Natural killer cell (primary cell): ENCODE results near the gene SMIM22. TPM values are rescaled to one million over a fixed set of nuclear protein-coding genes. Genes with fewer than 3 reads are reported as not detected.

Experiments used
- ATAC-seq, 3 donors: fragments of 150-1000 bp in 2 of 3; fragments of 200-7000 bp in 1 of 3; cut with Tn5 transposase; 1 replicate in 1 of 3; 2 replicates in 2 of 3; pipeline ENCODE4 v1.10.0; 2021; ENCODE audit warnings: mild to moderate bottlenecking in 2 of 3, moderate library complexity in 2 of 3
- DNase-seq, 2 donors: peaks; one replicate each; pipeline versions ENCODE4 v3.0.0 to v3.0.0-alpha.2; 2013 to 2021; ENCODE audit warnings: mixed read lengths in 1 of 2
- H3K27ac ChIP-seq: one replicate; pipeline ENCODE4 v1.5.1; 2013; ENCODE audit warnings: mild to moderate bottlenecking, low read length
- H3K27me3 ChIP-seq: one replicate; pipeline ENCODE4 v1.6.1; 2013; ENCODE audit warnings: low read length; ENCODE audit not compliant: control insufficient read depth, insufficient read depth
- H3K36me3 ChIP-seq: one replicate; pipeline ENCODE4 v1.6.1; 2013; ENCODE audit warnings: low read length; ENCODE audit not compliant: control insufficient read depth, insufficient read depth
- H3K4me1 ChIP-seq: one replicate; pipeline ENCODE4 v1.6.1; 2013; ENCODE audit warnings: low read length; ENCODE audit not compliant: control insufficient read depth, insufficient read depth
- H3K4me3 ChIP-seq: one replicate; pipeline ENCODE4 v1.5.1; 2013; ENCODE audit warnings: low read length
- H3K9me3 ChIP-seq: one replicate; pipeline ENCODE4 v1.6.1; 2013; ENCODE audit warnings: low read length; ENCODE audit not compliant: control insufficient read depth, insufficient read depth
- H3K27ac Mint-ChIP-seq, 2 donors: one replicate each; pipeline ENCODE4 v1.8.0; 2022; ENCODE audit warnings: mild to moderate bottlenecking in 2 of 2, mixed read lengths in 2 of 2, moderate library complexity in 1 of 2
- H3K27me3 Mint-ChIP-seq, 2 donors: one replicate each; pipeline ENCODE4 v1.8.0; 2022; ENCODE audit warnings: low read depth in 2 of 2, mixed read lengths in 2 of 2
- H3K36me3 Mint-ChIP-seq: one replicate; pipeline ENCODE4 v1.8.0; 2022; ENCODE audit warnings: mixed read lengths
- H3K4me1 Mint-ChIP-seq, 2 donors: one replicate each; pipeline ENCODE4 v1.8.0; 2022; ENCODE audit warnings: mixed read lengths in 2 of 2
- H3K4me3 Mint-ChIP-seq: one replicate; pipeline ENCODE4 v1.8.0; 2022; ENCODE audit warnings: mild to moderate bottlenecking, moderate library complexity, mixed read lengths
- H3K9me3 Mint-ChIP-seq, 2 donors: one replicate each; pipeline ENCODE4 v1.8.0; 2022; ENCODE audit warnings: mixed read lengths in 2 of 2
- CTCF ChIP-seq: fragments of 200-600 bp; IDR thresholded peaks from one replicate; pipeline ENCODE4 v1.8.0; 2022; ENCODE audit warnings: antibody characterized with exemption
- WGBS: methylation state at CpG from one replicate; pipeline ENCODE4 v1.1.7; 2013; ENCODE audit warnings: missing lambda C conversion rate; ENCODE audit not compliant: insufficient coverage; 5-methylcytosine and 5-hydroxymethylcytosine counted together
- intact Hi-C: fragments of 100-400 bp; cut with micrococcal nuclease; formaldehyde crosslinking; loops from one replicate; pipeline ENCODE4 v1.14.2; 2022
- total RNA-seq, 4 donors: library from RNA; stranded (reverse); fragments of 120-200 nt in 1 of 4; gene quantifications; one replicate each; pipeline versions ENCODE4 v1.2.3 to v1.2.4, GENCODE V29; 2013 to 2022

The SMIM22 gene
- total RNA-seq, 3 donors from 2014 or later (not counting 1 experiment from before 2014, with no cell fraction given), result not detected

GRCh38 chr16:4837733-4838501 lies 42.7 kb downstream of the SMIM22 start:
- Histone ChIP-seq H3K4me1 (no peaks in the 10 kb centered on the region), H3K36me3 (peaks cover 61% of the 10 kb centered on the region), H3K4me3 (no peak overlapping the region), H3K27me3 (no peaks in the 10 kb centered on the region), H3K9me3 (no peaks in the 10 kb centered on the region), H3K27ac (no peak overlapping the region)
- intact Hi-C loops, result no loop called here
- H3K27ac Mint-ChIP-seq, result no peak overlapping the region
- H3K4me1 Mint-ChIP-seq, result peaks cover 12 to 14% of the 10 kb centered on the region in 2 donors
- TF ChIP-seq CTCF, result no peak
- ATAC-seq (no peak), DNase-seq (no peak)
- H3K9me3 Mint-ChIP-seq, result no peaks in the 10 kb centered on the region
- H3K36me3 Mint-ChIP-seq, result peaks cover 1% of the 10 kb centered on the region
- WGBS, result 83% methylated on average over 11 of the region's 13 CpGs
- no peaks in the 10 kb centered on the region for H3K27me3 Mint-ChIP-seq
- no peak overlapping the region for H3K4me3 Mint-ChIP-seq

DNA sequence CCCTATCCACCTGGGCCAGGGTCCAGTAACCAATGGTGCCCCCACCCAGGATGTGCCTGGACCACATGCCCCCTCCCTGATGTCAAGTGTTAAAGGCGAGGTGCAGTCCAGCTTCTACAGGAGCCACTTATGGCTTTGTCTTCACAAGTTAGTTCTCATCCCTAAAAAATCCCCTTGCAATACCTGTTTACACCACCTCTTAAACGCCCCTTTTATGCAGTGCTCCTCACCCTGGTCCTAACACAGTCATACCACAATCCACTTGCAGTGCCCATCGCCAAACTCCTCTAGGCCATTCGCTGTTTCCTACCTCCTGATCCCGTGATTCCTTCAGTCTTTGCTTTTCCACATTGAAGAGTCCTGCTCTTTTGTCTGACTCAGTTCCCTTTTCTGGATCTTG lies 44.8 kb downstream of the SMIM22 start:
- H3K4me1 ChIP-seq, result no peaks in the 10 kb centered on the region
- H3K36me3 Mint-ChIP-seq, result no peaks in the 10 kb centered on the region
- H3K9me3 Mint-ChIP-seq, result no peaks in the 10 kb centered on the region
- H3K27ac Mint-ChIP-seq, result peak overlapping the region in 1 of 2 donors; percentile 41
- TF ChIP-seq CTCF, result no peak
- H3K4me1 Mint-ChIP-seq, result peaks cover 9 to 12% of the 10 kb centered on the region in 2 donors
- no peaks in the 10 kb centered on the region for H3K27me3 Mint-ChIP-seq
- no peak overlapping the region for H3K4me3 ChIP-seq
- no peak for ATAC-seq
- H3K27me3 ChIP-seq, result no peaks in the 10 kb centered on the region
- no peak overlapping the region for H3K4me3 Mint-ChIP-seq
- H3K36me3 ChIP-seq, result peaks cover 66% of the 10 kb centered on the region
- no peak overlapping the region for H3K27ac ChIP-seq
- WGBS, result 93% methylated on average over 5 of the region's 5 CpGs
- intact Hi-C loops, result loop anchor here (10.0 kb wide), 1 partner anchor 255 kb away; the partner anchor contains the start of gene EEF2KMT
- H3K9me3 ChIP-seq, result no peaks in the 10 kb centered on the region
- no peak for DNase-seq

DNA sequence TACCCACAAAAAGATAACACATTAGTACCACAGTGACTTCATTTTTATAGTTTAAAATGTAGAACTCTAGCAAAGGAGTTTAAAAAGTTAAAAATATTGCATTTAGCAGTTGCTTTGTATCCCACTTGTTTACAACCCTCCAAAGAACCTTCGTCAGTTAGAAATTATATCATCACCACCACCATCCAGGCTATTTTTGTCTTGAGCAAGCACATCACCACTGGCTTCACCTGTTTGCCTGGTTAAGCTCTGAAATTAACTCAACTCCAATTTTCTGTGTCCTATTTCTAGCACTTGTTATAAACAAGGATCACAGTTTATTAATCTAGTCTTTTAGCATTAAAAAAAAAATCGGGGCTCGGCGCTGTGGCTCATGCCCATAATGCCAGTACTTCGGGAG lies 45.8 kb downstream of the SMIM22 start:
- WGBS, result 78% methylated on average over 5 of the region's 5 CpGs
- H3K36me3 Mint-ChIP-seq, result no peaks in the 10 kb centered on the region

More for the DNA sequence above, 45.8 kb downstream of the SMIM22 start:
- no peak overlapping the region for H3K4me3 Mint-ChIP-seq
- intact Hi-C loops, result loop anchor here (10.0 kb wide), 1 partner anchor 254 kb away; the partner anchor contains the start of gene EEF2KMT
- Histone ChIP-seq H3K27me3 (no peaks in the 10 kb centered on the region), H3K9me3 (no peaks in the 10 kb centered on the region), H3K27ac (no peak overlapping the region), H3K4me1 (peaks cover 1% of the 10 kb centered on the region), H3K36me3 (peaks cover 63% of the 10 kb centered on the region), H3K4me3 (no peak overlapping the region)
- no peak for ATAC-seq
- peaks cover 17 to 20% of the 10 kb centered on the region in 2 donors for H3K4me1 Mint-ChIP-seq
- no peak for TF ChIP-seq CTCF
- no peak for DNase-seq
- no peaks in the 10 kb centered on the region for H3K9me3 Mint-ChIP-seq
- peak overlapping the region in 1 of 2 donors; percentile 41 for H3K27ac Mint-ChIP-seq
- H3K27me3 Mint-ChIP-seq, result no peaks in the 10 kb centered on the region

Other genes with a start within 250 kb of the SMIM22 start
- under 1 TPM; 0.35 to 0.61 (median 0.43) TPM for gene C16orf96, start 239.0 kb upstream of the SMIM22 start, total RNA-seq
- 10 to 100 TPM; 40.8 to 54.4 (median 53.6) TPM for gene UBALD1, start 180.5 kb upstream of the SMIM22 start, total RNA-seq
- 100 to 1,000 TPM; 102 to 106 (median 105) TPM for gene MGRN1, start 170.5 kb upstream of the SMIM22 start, total RNA-seq
- 10 to 100 TPM; 30.8 to 39.1 (median 35.0) TPM for gene NUDT16L1, start 101.8 kb upstream of the SMIM22 start, total RNA-seq
- gene ANKS3, start 61.1 kb upstream of the SMIM22 start, total RNA-seq, result 10 to 100 TPM; 19.7 to 20.8 (median 20.5) TPM
- gene DNAAF8, start 60.8 kb upstream of the SMIM22 start, total RNA-seq, result under 1 TPM in 1 of 3 donors, not detected in 2; 0.54 TPM
- gene ZNF500, start 28.2 kb upstream of the SMIM22 start, total RNA-seq, result 10 to 100 TPM; 11.4 to 20.3 (median 13.0) TPM
- under 1 TPM in 1 of 3 donors, not detected in 2; 0.59 TPM for gene SEPTIN12, start 7.0 kb upstream of the SMIM22 start, total RNA-seq
- gene ROGDI, start 7.3 kb downstream of the SMIM22 start, total RNA-seq, result 10 to 100 TPM in 1 of 3 donors, 1 to 10 TPM in 2; 6.6 to 15.5 (median 7.5) TPM
- gene GLYR1, start 51.9 kb downstream of the SMIM22 start, total RNA-seq, result 100 to 1,000 TPM; 112 to 129 (median 125) TPM
- gene UBN1, start 52.1 kb downstream of the SMIM22 start, total RNA-seq, result 10 to 100 TPM; 70.5 to 81.6 (median 79.9) TPM
- not detected for gene PPL, start 141.8 kb downstream of the SMIM22 start, total RNA-seq
- 1 to 10 TPM in 1 of 3 donors, under 1 TPM in 2; 0.27 to 1.1 (median 0.93) TPM for gene SEC14L5, start 163.0 kb downstream of the SMIM22 start, total RNA-seq
- 10 to 100 TPM; 14.7 to 27.8 (median 23.0) TPM for gene NAGPA, start 238.6 kb downstream of the SMIM22 start, total RNA-seq